NCI-H1092 treated with DMSO at 0.1 percent for 48 hours (cell line): ENCODE results near the gene BFSP2.
"Not testable (repeated sequence)": the region's sequence is repeated elsewhere in the genome, so short reads cannot be mapped to it uniquely, and the experiment has no call there.

Experiments
- DNase-seq: peaks from one replicate; lab custom pipeline; 2025; lab: John Stamatoyannopoulos, UW

Gene BFSP2

GRCh38 chr3:133457465-133458067, 57.7 kb downstream of the BFSP2 start:
- no peak for DNase-seq

- peak; percentile 89 for DNase-seq
Measured at GRCh38 chr3:133459400-133459799, 59.5 kb downstream of the BFSP2 start.

GRCh38 chr3:133460809-133461208, 61.0 kb downstream of the BFSP2 start:
- DNase-seq = no peak

GRCh38 chr3:133461291-133461690, 61.4 kb downstream of the BFSP2 start:
- no peak for DNase-seq

- DNase-seq = no peak
Measured at GRCh38 chr3:133463347-133463860, 63.5 kb downstream of the BFSP2 start.

- DNase-seq = no peak
Measured at GRCh38 chr3:133464573-133464972, 64.7 kb downstream of the BFSP2 start.

- no peak for DNase-seq
Measured at GRCh38 chr3:133466531-133467386, 66.9 kb downstream of the BFSP2 start.

- no peak for DNase-seq
Measured at GRCh38 chr3:133467780-133468179, 67.9 kb downstream of the BFSP2 start.

- no peak for DNase-seq
Measured at GRCh38 chr3:133468251-133468721, 68.4 kb downstream of the BFSP2 start.

GRCh38 chr3:133469140-133469731, 69.4 kb downstream of the BFSP2 start:
- DNase-seq = no peak

GRCh38 chr3:133472242-133472641, 72.4 kb downstream of the BFSP2 start:
- no peak for DNase-seq

GRCh38 chr3:133472889-133473288, 73.0 kb downstream of the BFSP2 start:
- no peak for DNase-seq

GRCh38 chr3:133473472-133474191, 73.8 kb downstream of the BFSP2 start:
- not testable (repeated sequence) for DNase-seq

GRCh38 chr3:133474251-133474801, 74.5 kb downstream of the BFSP2 start:
- DNase-seq = peak; percentile 12

- DNase-seq = no peak
Measured at GRCh38 chr3:133474817-133475216, 75.0 kb downstream of the BFSP2 start.

- peak; percentile 31 for DNase-seq
Measured at GRCh38 chr3:133475245-133476010, 75.6 kb downstream of the BFSP2 start.

- peak; percentile 84 for DNase-seq
Measured at GRCh38 chr3:133476971-133477375, 77.1 kb downstream of the BFSP2 start.

- no peak for DNase-seq
Measured at GRCh38 chr3:133477487-133477886, 77.6 kb downstream of the BFSP2 start.

GRCh38 chr3:133478624-133479023, 78.8 kb downstream of the BFSP2 start:
- DNase-seq = no peak

GRCh38 chr3:133479401-133479800, 79.5 kb downstream of the BFSP2 start:
- no peak for DNase-seq
